GM12892 (cell line): ENCODE measurements around the gene CARTPT.

ENCODE experiments used
- POLR2A ChIP-seq: IDR thresholded peaks from 2 replicates; pipeline ENCODE4 v1.6.1; 2011; ENCODE audit warnings: low read depth, low read length, control low read depth
- POLR2AphosphoS5 ChIP-seq: IDR thresholded peaks from 2 replicates; pipeline ENCODE4 v1.6.1; 2011; ENCODE audit warnings: low read depth, low read length, control low read depth
- TAF1 ChIP-seq: IDR thresholded peaks from 2 replicates; pipeline ENCODE4 v1.6.1; 2011; ENCODE audit warnings: low read depth, mild to moderate bottlenecking, control low read depth, low read length, borderline replicate concordance

- TF ChIP-seq POLR2A, result no peak
- TF ChIP-seq POLR2AphosphoS5, result no peak
- TF ChIP-seq TAF1, result no peak
Observed at GRCh38 chr5:71706906-71707305, 12.2 kb upstream of the CARTPT start.
